H1 (cell line): ENCODE data around the gene PBXIP1. TPM values are rescaled to one million over a fixed set of nuclear protein-coding genes. Genes with fewer than 3 reads are reported as not detected.

Experiments used
- CTCF ChIA-PET: fragments of 300-600 bp; sonication (Branson Sonifier 250); formaldehyde crosslinking; loops from one replicate; lab custom pipeline; 2021; ENCODE audit not compliant: partially characterized antibody; lab: Charles Lee
- POLR2A ChIA-PET: fragments of 300-600 bp; sonication (Branson Sonifier 250); formaldehyde crosslinking; loops from one replicate; lab custom pipeline; 2021; ENCODE audit warnings: inconsistent platforms; ENCODE audit not compliant: partially characterized antibody; lab: Charles Lee
- DNase-seq, 2 experiments: peaks; one replicate each; pipeline versions ENCODE4 v3.0.0 to v3.0.0-alpha.2; 2010 to 2022; ENCODE audit warnings: low spot score in 2 of 2, low read depth in 1 of 2, mixed read lengths in 1 of 2
- FAIRE-seq: peaks from 2 replicates; lab custom pipeline; 2011; peaks lifted over from hg19 to GRCh38; lab: Jason Lieb, UNC
- H2AFZ ChIP-seq: 2 replicates; pipeline ENCODE4 v1.8.1; 2012; ENCODE audit warnings: low read length, inconsistent platforms
- H2AK5ac ChIP-seq: 2 replicates; pipeline ENCODE4 v1.6.1; 2013; ENCODE audit warnings: low read depth, low read length
- H2BK120ac ChIP-seq: replicated peaks from 2 replicates; pipeline ENCODE3; 2013; ENCODE audit warnings: low read depth, low read length, inconsistent platforms
- H2BK12ac ChIP-seq: 2 replicates; pipeline ENCODE4 v1.6.1; 2013; ENCODE audit warnings: low read depth, low read length
- H2BK15ac ChIP-seq: 2 replicates; pipeline ENCODE4 v1.6.1; 2013; ENCODE audit warnings: low read length
- H2BK20ac ChIP-seq: 2 replicates; pipeline ENCODE4 v1.6.1; 2013; ENCODE audit warnings: low read length
- H2BK5ac ChIP-seq: 2 replicates; pipeline ENCODE4 v1.6.1; 2013; ENCODE audit warnings: low read depth, low read length
- H3K14ac ChIP-seq: 2 replicates; pipeline ENCODE4 v1.6.1; 2013; ENCODE audit warnings: inconsistent platforms; ENCODE audit not compliant: insufficient read length
- H3K18ac ChIP-seq: 2 replicates; pipeline ENCODE4 v1.6.1; 2013; ENCODE audit warnings: low read length; ENCODE audit errors: extremely low read depth
- H3K23ac ChIP-seq: 2 replicates; pipeline ENCODE4 v1.6.1; 2013; ENCODE audit warnings: inconsistent platforms; ENCODE audit not compliant: insufficient read length
- H3K23me2 ChIP-seq: 2 replicates; pipeline ENCODE4 v1.6.1; 2013; ENCODE audit warnings: low read depth, low read length
- H3K27ac ChIP-seq: 2 replicates; pipeline ENCODE4 v1.6.1; 2011; ENCODE audit warnings: low read depth, low read length, inconsistent platforms
- H3K27me3 ChIP-seq, 4 experiments: replicated peaks in 1 of 4; 1 replicate in 1 of 4; 2 replicates in 3 of 4; pipeline versions ENCODE4 v1.6.1 to v1.8.1; 2011 to 2013; ENCODE audit warnings: low read length in 3 of 4, mild to moderate bottlenecking in 3 of 4, inconsistent platforms in 2 of 4, mixed read lengths in 2 of 4, moderate library complexity in 1 of 4; ENCODE audit not compliant: control insufficient read depth in 3 of 4, insufficient read depth in 3 of 4; ENCODE audit errors: extremely low read depth in 1 of 4
- H3K36me3 ChIP-seq, 4 experiments: 2 replicates each; pipeline versions ENCODE4 v1.6.1 to v1.8.1; 2011 to 2013; ENCODE audit warnings: mild to moderate bottlenecking in 4 of 4, low read length in 3 of 4, moderate library complexity in 2 of 4, control low read depth in 1 of 4, inconsistent platforms in 1 of 4; ENCODE audit not compliant: insufficient read depth in 4 of 4, control insufficient read depth in 2 of 4
- H3K4ac ChIP-seq: replicated peaks from 2 replicates; pipeline ENCODE3; 2013; ENCODE audit warnings: low read length, low read depth, mixed read lengths, inconsistent platforms; ENCODE audit not compliant: insufficient read length
- H3K4me1 ChIP-seq, 4 experiments: replicated peaks in 1 of 4; 1 replicate in 1 of 4; 2 replicates in 3 of 4; pipeline versions ENCODE4 v1.6.1 to v1.8.1; 2011 to 2013; ENCODE audit warnings: low read length in 3 of 4, inconsistent platforms in 2 of 4, mixed read lengths in 1 of 4; ENCODE audit not compliant: insufficient read depth in 4 of 4, control insufficient read depth in 3 of 4
- H3K4me2 ChIP-seq, 2 experiments: 2 replicates each; pipeline versions ENCODE4 v1.6.1 to v1.8.1; 2011 to 2013; ENCODE audit warnings: low read depth in 2 of 2, low read length in 2 of 2, control low read depth in 1 of 2, inconsistent platforms in 1 of 2, mild to moderate bottlenecking in 1 of 2; ENCODE audit not compliant: insufficient read depth in 1 of 2
- H3K4me3 ChIP-seq, 4 experiments: fragments of 200-600, 300-600 bp in 1 of 4; sonication (generic), shearing (Covaris generic), sonication (Bioruptor Twin) in 1 of 4; 2 replicates each; pipeline versions ENCODE4 v1.5.1 to v1.8.1; 2011 to 2016; ENCODE audit warnings: low read length in 4 of 4, low read depth in 3 of 4, control low read depth in 2 of 4, inconsistent platforms in 2 of 4, mild to moderate bottlenecking in 2 of 4, mixed read lengths in 1 of 4, moderate library complexity in 1 of 4; ENCODE audit not compliant: insufficient read depth in 2 of 4; ENCODE audit errors: extremely low read depth in 1 of 4
- H3K56ac ChIP-seq: replicated peaks from 2 replicates; pipeline ENCODE3; 2013; ENCODE audit warnings: low read depth, mild to moderate bottlenecking, mixed read lengths, low read length, inconsistent platforms; ENCODE audit not compliant: insufficient read length
- H3K79me1 ChIP-seq: 2 replicates; pipeline ENCODE4 v1.6.1; 2013; ENCODE audit warnings: low read depth, low read length, control low read depth
- H3K79me2 ChIP-seq, 2 experiments: 2 replicates each; pipeline versions ENCODE4 v1.6.1 to v1.8.1; 2012 to 2013; ENCODE audit warnings: low read length in 2 of 2, mild to moderate bottlenecking in 2 of 2, inconsistent platforms in 1 of 2; ENCODE audit not compliant: insufficient read depth in 2 of 2, control insufficient read depth in 1 of 2
- H3K9ac ChIP-seq, 4 experiments: replicated peaks in 1 of 4; 1 replicate in 1 of 4; 2 replicates in 3 of 4; pipeline versions ENCODE4 v1.6.1 to v1.8.1; 2011 to 2013; ENCODE audit warnings: low read depth in 3 of 4, low read length in 3 of 4, control low read depth in 2 of 4, mild to moderate bottlenecking in 2 of 4, moderate library complexity in 2 of 4, inconsistent platforms in 1 of 4; ENCODE audit errors: extremely low read depth in 1 of 4
- H3K9me3 ChIP-seq, 2 experiments: 2 replicates each; pipeline versions ENCODE4 v1.6.1 to v1.8.1; 2012 to 2013; ENCODE audit warnings: mild to moderate bottlenecking in 2 of 2, moderate library complexity in 2 of 2, control low read depth in 1 of 2, inconsistent platforms in 1 of 2, low read depth in 1 of 2, low read length in 1 of 2, mixed read lengths in 1 of 2; ENCODE audit not compliant: insufficient read depth in 2 of 2
- H4K20me1 ChIP-seq, 2 experiments: replicated peaks in 1 of 2; 2 replicates each; pipeline versions ENCODE3 to v1.8.1; 2011 to 2013; ENCODE audit warnings: inconsistent platforms in 2 of 2, low read length in 2 of 2, mild to moderate bottlenecking in 1 of 2; ENCODE audit not compliant: insufficient read depth in 2 of 2, control insufficient read depth in 1 of 2
- H4K5ac ChIP-seq: 2 replicates; pipeline ENCODE4 v1.6.1; 2013; ENCODE audit warnings: low read length, low read depth, mixed read lengths, inconsistent platforms; ENCODE audit not compliant: insufficient read length
- H4K8ac ChIP-seq: 2 replicates; pipeline ENCODE4 v1.8.0; 2013; ENCODE audit warnings: mild to moderate bottlenecking, moderate library complexity, low read length, inconsistent platforms; ENCODE audit not compliant: insufficient read depth; ENCODE audit errors: extremely low read depth
- H4K91ac ChIP-seq: replicated peaks from 2 replicates; pipeline ENCODE3; 2013; ENCODE audit warnings: low read length, mixed read lengths, inconsistent platforms; ENCODE audit not compliant: insufficient read length
- CBX8 ChIP-seq: fragments of 300-800, 300-1000 bp; sonication (generic); IDR thresholded peaks from 2 replicates; pipeline ENCODE4 v1.7.1; 2016; ENCODE audit warnings: low read depth, low read length, borderline replicate concordance
- CTBP2 ChIP-seq: IDR thresholded peaks from 2 replicates; pipeline ENCODE4 v1.7.0; 2011; ENCODE audit warnings: borderline replicate concordance, mild to moderate bottlenecking, moderate library complexity, mixed read lengths, low read length; ENCODE audit not compliant: insufficient read depth, insufficient read length
- CTCF ChIP-seq, 3 experiments: IDR thresholded peaks; 1 replicate in 2 of 3; 2 replicates in 1 of 3; pipeline versions ENCODE4 v1.5.1 to v1.6.1; 2011; ENCODE audit warnings: low read length in 3 of 3, mild to moderate bottlenecking in 3 of 3, inconsistent platforms in 2 of 3, low read depth in 1 of 3, moderate library complexity in 1 of 3; ENCODE audit not compliant: insufficient read depth in 1 of 3; ENCODE audit errors: control extremely low read depth in 1 of 3
- HDAC2 ChIP-seq, 2 experiments: fragments of 300-600 bp in 1 of 2; sonication (generic) in 1 of 2; IDR thresholded peaks; 2 replicates each; pipeline ENCODE4 v1.6.1; 2011 to 2012; ENCODE audit warnings: low read depth in 2 of 2, low read length in 2 of 2, mild to moderate bottlenecking in 2 of 2, moderate library complexity in 2 of 2, borderline replicate concordance in 1 of 2, inconsistent platforms in 1 of 2
- RAD21 ChIP-seq, 2 experiments: IDR thresholded peaks in 1 of 2; conservative IDR thresholded peaks in 1 of 2; 2 replicates each; pipeline ENCODE4 v1.6.1; 2011; ENCODE audit warnings: low read depth in 2 of 2, low read length in 2 of 2, improper control_type of control experiment in 1 of 2, inconsistent platforms in 1 of 2, mild to moderate bottlenecking in 1 of 2, moderate library complexity in 1 of 2
- SAP30 ChIP-seq: fragments of 300-600 bp; sonication (generic); IDR thresholded peaks from 2 replicates; pipeline ENCODE4 v1.7.1; 2012; ENCODE audit warnings: low read length, moderate library complexity, mild to moderate bottlenecking, inconsistent platforms; ENCODE audit not compliant: insufficient read depth, insufficient replicate concordance
- WGBS, 2 experiments: shearing (Covaris generic) in 1 of 2; methylation state at CpG; one replicate each; pipeline versions ENCODE4 v1.1.6 to v1.1.7; 2013 to 2015; ENCODE audit warnings: low lambda C conversion rate in 2 of 2, mixed read lengths in 2 of 2, inconsistent platforms in 1 of 2, low coverage in 1 of 2, missing lambda C conversion rate in 1 of 2; ENCODE audit not compliant: insufficient replicate concordance in 2 of 2, insufficient coverage in 1 of 2, insufficient read length in 1 of 2; ENCODE audit errors: extremely low coverage in 1 of 2, missing lambda C conversion rate in 1 of 2; 5-methylcytosine and 5-hydroxymethylcytosine counted together
- polyA plus RNA-seq, 7 experiments: library from polyadenylated mRNA; depleted of rRNA in 3 of 7; stranded (reverse) in 5 of 7; unstranded in 2 of 7; fragments of >200 nt in 5 of 7; fragments of 200-250 nt in 2 of 7; gene quantifications; 1 replicate in 5 of 7; 2 replicates in 1 of 7; 4 replicates in 1 of 7; pipeline versions ENCODE4 v1.2.1 to v1.2.3, GENCODE V29; 2011 to 2013; ENCODE audit warnings: missing spikeins in 2 of 7, mixed read lengths in 2 of 7
- total RNA-seq: library from RNA; stranded (reverse); fragmentation: NEBNext Ultra II Directional; extraction: Animal tissue kit (Norgen Biotek cat#: 25700); gene quantifications from 2 replicates; pipeline ENCODE4 v1.2.1, GENCODE V29; 2021

PBXIP1 gene
- total and polyA plus RNA-seq, 2 of the 8 experiments (the other 6 are each of a cell fraction or from before 2014, with no cell fraction given), result 12.0 to 19.8 TPM

- Histone ChIP-seq H3K56ac (no peak overlapping the region), H3K4ac (no peak overlapping the region), H4K91ac (no peak overlapping the region), H3K79me1 (peaks cover 7% of the 10 kb centered on the region), H3K4me2 (peak overlapping the region; percentile 79 to 87), H4K5ac (peak overlapping the region; percentile 20), H2BK15ac (no peak overlapping the region), H3K23me2 (peaks cover 18% of the 10 kb centered on the region; the same call in 1 of the 2 replicates), H3K9ac (peak overlapping the region in 2 of 4 experiments; percentile 43 to 60; a peak in 2 of 7 replicates), H3K27ac (no peak overlapping the region; the same call in 1 of the 2 replicates), H2BK12ac (peak overlapping the region; percentile 80), H2AK5ac (no peak overlapping the region), H3K23ac (no peak overlapping the region), H3K18ac (peak overlapping the region; percentile 60; the same call in 1 of the 2 replicates), H4K8ac (peak overlapping the region; percentile 40; the same call in 1 of the 2 replicates), H2AFZ (no peak overlapping the region), H2BK20ac (no peak overlapping the region), H2BK5ac (peak overlapping the region; percentile 87), H3K36me3 (peaks cover 0 to 2% (median 0%) of the 10 kb centered on the region in 4 experiments; a peak in 2 of 8 replicates), H3K4me1 (peaks cover 6 to 18% (median 14%) of the 10 kb centered on the region in 4 experiments), H3K9me3 (no peaks in the 10 kb centered on the region), H3K27me3 (no peaks in the 10 kb centered on the region), H3K14ac (no peak overlapping the region), H3K4me3 (peak overlapping the region; percentile 62 to 87 (median 70)), H3K79me2 (peaks cover 0 to 38% of the 10 kb centered on the region in 2 experiments; a peak in 2 of 4 replicates), H4K20me1 (peaks cover 0 to 9% of the 10 kb centered on the region in 2 experiments), H2BK120ac (no peak overlapping the region)
- DNase-seq (peak; percentile 97 to 99), FAIRE-seq (no peak)
- POLR2A ChIA-PET, result interaction anchor here (0.6 to 42.8 kb wide), 7 partner anchors 14 to 535 kb away, joined by 3 to 702 read pairs (median 4); partner anchors contain the start of genes CKS1B, EFNA3, EFNA4 and FLAD1
- 3% methylated on average over 5 of the region's 38 CpGs; no CpG with 5 or more reads in 1 of the 2 experiments for WGBS, 2 experiments
- CTCF ChIA-PET, result interaction anchor here (1.3 to 14.0 kb wide), 8 partner anchors 13 to 90 kb away, joined by 4 to 334 read pairs (median 112); partner anchors contain the start of genes CKS1B, EFNA4, FLAD1 and PBXIP1
- no peak for TF ChIP-seq CBX8
- peak; percentile 21 for TF ChIP-seq CTBP2
- peak in 1 of 2 experiments; percentile 44; a peak in 1 of 4 replicates for TF ChIP-seq HDAC2 (IDR thresholded peaks at IDR 0.05; ENCODE audit: borderline replicate concordance in 1 of 2, low read depth in 2 of 2, low read length in 2 of 2)
- peak; percentile 0 to 42; a peak in 3 of 4 replicates for TF ChIP-seq RAD21 (IDR thresholded peaks at IDR 0.05 in 1 of 2, conservative IDR thresholded peaks at IDR 0.05 in 1 of 2; ENCODE audit: low read depth in 2 of 2, low read length in 2 of 2)
- TF ChIP-seq CTCF (IDR thresholded peaks at IDR 0.05; ENCODE audit: control extremely low read depth in 1 of 3, insufficient read depth in 1 of 3, low read depth in 1 of 3, low read length in 3 of 3), result peak in 2 of 3 experiments; percentile 20 to 29; a peak in 2 of 4 replicates
- TF ChIP-seq SAP30, result no peak
Observed at GRCh38 chr1:155001675-155002463, 46.0 kb upstream of the PBXIP1 start.
